C4-2B (cell line): ENCODE data around the gene PRR13.
"Not testable (repeated sequence)": the region's sequence is repeated elsewhere in the genome, so short reads cannot be mapped to it uniquely, and the experiment has no call there.

Experiments
- ZFX ChIP-seq: fragments of 450-650 bp; IDR thresholded peaks from 2 replicates; pipeline ENCODE4 v1.6.1; 2017
- TF ChIP-seq, protein P1 (sequence below): fragments of 450-650 bp; conservative IDR thresholded peaks from 2 replicates; pipeline ENCODE4 v1.5.1; 2017; ENCODE audit warnings: mild to moderate bottlenecking

DNA sequence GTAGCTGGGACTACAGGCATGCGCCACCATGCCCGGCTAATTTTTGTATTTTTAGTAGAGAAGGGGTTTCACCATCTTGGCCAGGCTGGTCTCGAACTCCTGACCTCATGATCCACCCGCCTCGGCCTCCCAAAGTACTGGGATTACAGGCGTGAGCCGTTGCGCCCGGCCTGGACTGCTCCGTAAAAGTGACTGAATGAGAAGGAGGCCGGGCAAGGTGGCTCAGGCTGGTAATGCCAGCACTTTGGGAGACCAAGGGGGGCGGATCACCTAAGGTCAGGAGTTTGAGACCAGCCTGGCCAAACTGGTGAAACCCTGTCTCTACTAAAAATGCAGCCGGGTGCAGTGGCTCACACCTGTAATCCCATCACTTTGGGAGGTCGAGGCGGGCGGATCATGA is 39.2 kb upstream of the PRR13 start:
- TF ChIP-seq, protein P1, sequence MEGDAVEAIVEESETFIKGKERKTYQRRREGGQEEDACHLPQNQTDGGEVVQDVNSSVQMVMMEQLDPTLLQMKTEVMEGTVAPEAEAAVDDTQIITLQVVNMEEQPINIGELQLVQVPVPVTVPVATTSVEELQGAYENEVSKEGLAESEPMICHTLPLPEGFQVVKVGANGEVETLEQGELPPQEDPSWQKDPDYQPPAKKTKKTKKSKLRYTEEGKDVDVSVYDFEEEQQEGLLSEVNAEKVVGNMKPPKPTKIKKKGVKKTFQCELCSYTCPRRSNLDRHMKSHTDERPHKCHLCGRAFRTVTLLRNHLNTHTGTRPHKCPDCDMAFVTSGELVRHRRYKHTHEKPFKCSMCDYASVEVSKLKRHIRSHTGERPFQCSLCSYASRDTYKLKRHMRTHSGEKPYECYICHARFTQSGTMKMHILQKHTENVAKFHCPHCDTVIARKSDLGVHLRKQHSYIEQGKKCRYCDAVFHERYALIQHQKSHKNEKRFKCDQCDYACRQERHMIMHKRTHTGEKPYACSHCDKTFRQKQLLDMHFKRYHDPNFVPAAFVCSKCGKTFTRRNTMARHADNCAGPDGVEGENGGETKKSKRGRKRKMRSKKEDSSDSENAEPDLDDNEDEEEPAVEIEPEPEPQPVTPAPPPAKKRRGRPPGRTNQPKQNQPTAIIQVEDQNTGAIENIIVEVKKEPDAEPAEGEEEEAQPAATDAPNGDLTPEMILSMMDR, result not testable (repeated sequence)
- not testable (repeated sequence) for TF ChIP-seq ZFX
